GM18870 (cell line): ENCODE measurements around the gene PACS2.

ENCODE experiments used
- ATAC-seq: cut with Tn5 transposase; IDR thresholded peaks from one replicate; pipeline ENCODE4 v1.9.1; 2021; ENCODE audit warnings: moderate library complexity; ENCODE audit not compliant: unreplicated experiment

Gene PACS2

DNA sequence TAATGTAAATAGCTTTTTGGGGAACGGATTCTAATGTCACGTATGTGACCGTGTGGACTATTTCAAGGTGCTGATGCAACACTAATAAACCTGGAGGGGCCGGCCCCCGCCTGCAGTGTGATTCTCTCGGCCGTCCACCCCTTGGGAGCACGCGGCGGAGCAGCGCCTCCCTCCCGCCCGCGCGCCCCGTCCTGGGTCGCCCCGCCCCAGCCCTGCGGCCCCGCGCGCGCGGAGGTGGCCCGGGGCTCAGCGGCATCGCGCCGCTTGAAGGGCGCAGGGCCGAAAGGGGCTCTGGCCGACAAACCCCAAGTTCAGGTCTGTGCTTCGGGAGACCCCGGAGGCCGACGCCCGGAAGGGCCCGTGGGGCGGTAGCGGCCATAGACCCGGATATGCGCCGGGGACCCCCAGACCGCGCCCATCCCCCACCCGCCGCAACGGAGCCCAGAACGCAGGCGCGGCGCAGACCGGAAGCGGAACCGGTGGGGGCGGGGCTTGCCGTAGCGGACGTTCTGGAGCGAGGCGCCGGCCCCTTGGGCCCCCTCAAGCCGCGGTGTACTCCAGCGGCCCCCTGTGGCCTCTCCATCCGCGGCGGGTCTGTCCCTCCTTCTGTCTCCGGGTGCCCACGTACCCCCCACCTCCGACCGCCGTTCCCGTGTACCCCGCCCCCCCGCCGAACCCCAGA, 83.6 kb downstream of the PACS2 start, which contains the start of gene TEX22:
Gene TEX22, plus strand, starts transcription at position 495 of the 682 bp plus-strand sequence. CDS start 803 bp downstream, outside the sequence.
- no peak for ATAC-seq

DNA sequence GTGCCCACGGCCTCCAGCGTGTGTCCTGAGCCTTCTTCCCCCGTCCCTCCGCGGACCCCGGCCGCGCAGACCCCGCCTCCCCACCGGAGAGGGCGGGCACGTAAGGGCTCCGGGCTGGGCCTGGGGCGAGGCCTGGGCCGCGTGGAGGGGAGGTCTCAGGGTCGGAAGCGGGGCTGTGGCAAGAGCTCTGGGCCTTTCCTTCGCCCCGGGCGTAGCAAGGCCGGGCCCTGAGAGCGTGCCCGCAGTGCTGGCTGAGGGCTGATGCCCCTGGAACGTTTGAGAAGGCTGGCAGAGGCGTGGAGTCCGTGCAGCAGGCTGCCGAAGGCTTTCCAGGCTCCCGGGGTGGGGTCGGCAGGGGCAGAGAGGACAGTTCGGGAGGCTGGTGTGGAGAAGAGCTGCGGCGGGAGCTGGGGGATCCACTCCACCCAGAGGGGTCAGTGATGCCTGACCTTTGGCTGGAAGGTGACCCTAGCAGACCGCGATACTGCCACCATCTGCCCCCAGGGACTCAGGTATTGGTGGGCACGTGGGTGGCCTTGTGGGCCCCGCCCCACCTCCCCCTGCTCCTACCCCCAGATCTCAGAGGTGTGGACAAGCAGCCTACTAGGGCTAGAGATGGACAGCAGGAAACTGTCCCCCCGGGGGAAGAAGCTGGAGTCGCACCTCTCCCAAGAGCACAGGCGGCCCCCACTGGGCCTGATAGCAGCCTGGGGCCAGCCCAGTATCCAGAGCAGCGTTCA, 84.3 kb downstream of the PACS2 start:
- no peak for ATAC-seq

DNA sequence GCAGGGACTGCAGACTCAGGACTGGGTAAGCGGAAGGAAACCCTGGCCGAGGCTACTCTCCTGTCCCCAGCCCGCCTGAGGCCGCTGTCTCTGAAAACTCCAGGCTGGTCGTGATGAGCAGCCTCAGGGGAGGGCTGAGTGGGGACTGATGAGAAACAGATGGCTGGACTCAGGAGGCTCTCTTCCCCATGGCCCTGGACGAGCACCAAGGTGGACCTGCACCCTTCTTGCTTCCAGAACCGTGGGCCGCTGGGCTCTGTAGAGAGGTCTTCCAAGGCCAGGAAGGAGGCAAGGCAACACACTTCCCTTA, 84.9 kb downstream of the PACS2 start:
- ATAC-seq = no peak

DNA sequence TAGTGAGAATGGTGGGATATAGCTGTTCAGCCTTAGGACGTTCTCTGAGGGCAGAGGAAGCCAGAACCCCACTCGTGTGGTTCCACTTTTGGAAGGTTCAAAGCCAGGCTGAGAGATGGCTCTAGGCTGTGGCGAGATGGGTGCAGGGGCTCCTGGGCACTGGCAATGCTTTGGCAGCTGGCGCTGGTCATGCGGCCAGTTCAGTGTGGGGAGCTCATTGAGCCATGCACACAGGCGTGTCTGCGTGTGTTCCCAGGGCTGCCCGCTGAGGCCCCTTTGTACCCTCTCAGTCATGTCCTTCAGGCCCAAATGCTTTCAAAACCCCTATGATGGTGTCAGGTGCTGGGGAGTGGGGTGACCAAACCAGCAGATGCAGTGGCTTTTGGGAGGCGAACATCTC, 85.5 kb downstream of the PACS2 start:
- ATAC-seq = no peak

DNA sequence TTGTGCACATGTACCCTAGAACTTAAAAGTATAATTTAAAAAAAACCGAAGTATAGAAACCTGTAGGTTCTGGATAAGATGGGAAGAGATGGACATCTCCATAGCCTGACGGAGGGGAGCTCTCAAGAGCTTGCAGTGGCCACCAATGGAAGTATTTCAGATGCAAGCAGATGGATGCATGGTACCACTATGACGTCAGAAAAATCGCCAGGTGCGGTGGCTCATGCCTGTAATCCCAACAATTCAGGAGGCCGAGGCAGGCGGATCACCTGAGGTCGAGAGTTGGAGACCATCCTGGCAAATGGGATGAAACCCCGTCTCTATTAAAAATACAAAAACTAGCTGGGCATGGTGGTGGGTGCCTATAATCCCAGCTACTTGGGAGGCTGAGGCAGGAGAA, 87.2 kb downstream of the PACS2 start:
- no peak for ATAC-seq

DNA sequence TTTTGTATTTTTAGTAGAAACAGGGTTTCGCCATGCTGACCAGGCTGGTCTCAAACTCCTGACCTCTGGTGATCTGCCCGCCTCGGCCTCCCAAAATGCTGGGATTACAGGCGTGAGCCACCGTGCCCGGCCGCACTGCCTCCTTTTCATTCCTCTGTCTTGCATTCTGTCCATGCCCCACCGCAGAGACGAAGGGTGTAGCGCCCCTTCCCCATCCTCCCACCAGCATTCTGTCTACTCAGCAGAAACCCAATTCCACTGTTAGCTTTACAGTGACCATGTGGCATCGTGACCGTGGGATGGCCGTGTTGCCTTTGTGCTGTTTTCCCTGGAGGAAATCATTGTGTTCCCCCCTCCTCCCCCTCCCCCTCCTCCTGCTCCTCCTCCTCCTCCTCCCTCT, 94.0 kb downstream of the PACS2 start:
- ATAC-seq = no peak

DNA sequence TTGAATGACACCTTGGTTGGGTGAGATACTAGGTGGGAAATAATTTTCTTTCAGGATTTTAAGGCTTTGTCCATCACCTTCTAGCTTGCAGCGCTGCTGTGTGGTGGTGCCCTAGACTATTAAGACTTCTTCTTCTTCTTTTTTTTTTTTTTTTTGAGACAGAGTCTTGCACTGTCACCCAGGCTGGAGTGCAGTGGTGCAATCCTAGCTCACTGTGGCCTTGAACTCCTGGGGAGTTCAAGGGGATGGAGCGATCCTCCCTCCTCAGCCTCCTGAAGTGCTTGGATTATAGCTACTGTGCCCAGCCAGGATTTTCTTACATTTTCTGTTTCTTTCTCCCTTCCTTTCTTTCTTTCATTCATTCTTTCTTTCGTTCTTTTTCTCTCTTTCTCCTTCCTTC, 94.8 kb downstream of the PACS2 start:
- no peak for ATAC-seq

DNA sequence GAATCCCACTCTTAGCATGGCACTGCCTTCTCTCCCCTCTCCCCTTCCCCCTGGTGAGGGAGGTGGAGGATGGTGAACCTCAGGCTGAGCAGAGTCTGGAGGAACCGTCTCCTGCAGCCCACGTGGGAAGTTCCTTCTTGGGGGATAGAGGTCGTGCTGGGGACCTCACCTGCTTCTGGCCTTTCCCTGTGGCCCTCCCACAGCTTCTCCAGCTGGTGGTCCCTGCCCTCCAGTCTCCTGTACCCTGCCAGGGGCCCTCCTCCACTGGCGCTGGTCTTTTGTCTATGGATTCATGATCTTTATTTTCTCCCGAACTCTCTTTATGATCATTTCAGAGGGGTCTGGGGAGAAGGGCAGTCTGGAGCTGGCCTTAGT, 96.1 kb downstream of the PACS2 start:
- ATAC-seq = no peak

DNA sequence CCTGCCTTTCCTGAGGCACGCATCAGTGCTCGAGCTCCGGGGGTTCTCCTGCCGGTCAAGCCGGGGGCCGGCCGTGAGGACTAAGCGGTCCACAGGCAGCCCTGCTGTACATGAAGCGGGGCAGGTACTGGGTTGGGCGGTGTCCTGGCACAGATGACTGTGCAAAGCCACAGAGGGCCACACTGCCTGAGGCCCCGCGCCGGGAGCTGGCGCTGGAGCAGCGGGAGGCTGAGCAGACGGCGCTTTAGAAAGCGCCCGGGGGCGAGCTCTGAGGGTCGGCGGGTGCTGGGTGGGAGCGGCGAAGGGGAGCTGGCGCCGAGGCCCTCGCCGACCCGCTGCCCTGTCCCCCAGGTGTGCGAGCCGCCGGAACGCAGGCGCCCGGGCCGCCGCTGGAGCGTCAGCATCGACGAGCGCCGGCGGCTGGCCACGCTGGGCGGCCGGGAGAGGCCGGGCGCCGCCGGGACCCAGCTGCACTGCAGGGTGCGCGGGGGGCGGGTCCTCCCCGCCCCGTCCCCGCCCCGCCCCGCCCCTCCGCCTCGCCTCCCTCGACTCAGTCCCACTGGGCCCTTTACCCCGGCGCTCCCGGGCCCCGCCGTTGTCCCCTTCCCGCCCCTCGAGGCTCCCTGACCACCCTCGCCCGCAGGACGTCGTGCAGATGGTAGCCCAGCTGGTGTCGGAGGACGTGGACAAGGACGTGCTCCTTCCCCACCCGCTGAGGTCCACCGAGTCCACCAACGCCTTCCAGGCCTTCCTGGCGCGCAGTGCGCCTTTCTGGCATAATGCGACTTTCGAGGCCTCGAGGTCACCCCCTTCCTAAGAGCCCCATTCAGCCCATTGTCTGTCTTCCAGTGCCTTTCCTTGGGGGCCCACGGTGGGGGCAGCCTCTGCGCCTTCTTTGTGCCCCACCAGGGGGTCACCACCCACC, 96.7 kb downstream of the PACS2 start:
- ATAC-seq = no peak

DNA sequence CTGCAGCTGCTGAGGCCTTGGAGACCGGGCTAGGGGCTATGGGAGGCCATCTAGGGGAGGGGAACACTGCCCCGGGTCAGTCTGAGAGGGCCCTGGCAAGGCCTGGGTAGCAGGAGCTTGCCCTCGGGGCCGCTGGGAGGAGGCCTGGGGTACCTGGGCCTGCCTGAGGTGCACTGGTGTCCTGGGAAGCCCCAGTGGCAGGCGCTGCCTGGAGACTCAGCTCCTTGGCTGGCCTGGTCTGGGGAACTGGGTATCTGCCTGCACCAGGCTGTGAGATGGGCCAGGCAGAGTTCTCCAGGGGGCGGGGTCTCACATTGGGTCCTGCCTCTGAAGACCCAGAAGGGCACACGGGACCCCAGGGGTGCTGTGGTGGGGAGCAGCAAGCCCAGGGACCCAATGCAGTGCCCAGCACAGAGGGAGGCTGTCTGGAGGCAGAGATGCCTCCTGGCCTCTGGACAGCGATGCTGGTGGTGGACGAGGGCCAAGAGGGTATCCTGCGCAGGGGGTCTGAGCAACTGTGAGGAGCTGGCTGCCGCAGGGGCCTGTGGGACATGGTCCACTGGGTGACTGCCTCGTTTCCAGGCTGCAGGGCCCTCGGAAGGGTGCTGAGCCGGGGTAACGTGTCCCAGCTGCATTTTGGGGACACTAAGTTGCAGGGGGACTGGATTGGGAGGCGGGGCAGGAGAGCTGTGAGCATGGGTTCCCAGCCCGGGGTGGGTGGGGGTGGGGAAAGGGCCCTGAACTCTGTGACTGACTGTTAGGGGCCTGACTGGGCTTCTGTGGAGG, 97.6 kb downstream of the PACS2 start:
- no peak for ATAC-seq

DNA sequence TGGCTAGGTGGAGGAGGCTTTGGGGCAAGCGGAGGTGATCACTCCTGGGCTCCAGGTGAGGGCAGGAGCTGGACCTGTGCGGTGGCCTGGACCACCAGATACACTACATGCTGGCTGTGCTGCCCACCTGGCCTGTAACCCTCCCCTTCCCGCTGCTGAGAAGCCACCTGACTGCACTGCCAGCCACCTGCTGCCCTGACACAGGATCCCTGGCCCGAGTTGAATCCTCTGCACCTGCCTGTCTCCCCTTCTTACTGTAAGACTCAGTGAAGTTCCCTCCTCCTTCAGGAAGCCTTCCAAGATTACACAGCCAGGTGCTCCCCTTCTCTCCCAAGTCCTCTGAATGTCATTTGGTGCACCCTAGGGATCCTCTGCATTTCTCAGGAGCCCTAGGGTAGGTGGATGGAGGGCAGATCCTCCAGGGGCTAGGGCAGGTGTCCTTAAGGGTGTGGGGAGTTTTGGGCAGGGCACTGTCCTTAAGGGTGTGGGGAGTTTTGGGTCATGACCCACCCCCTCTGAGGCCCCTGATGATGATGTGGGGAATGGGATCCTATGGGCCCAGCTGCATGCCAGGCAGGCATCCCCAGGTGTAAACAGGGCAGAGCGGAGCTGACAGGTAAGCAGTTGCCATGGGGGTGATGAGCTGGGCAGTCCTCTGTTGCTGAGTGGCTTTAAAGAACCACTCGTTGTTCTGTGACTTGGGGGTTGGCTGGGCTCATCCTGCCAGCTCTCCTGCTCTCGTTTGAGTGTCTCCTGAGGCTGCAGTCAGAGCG, 98.4 kb downstream of the PACS2 start:
- no peak for ATAC-seq

DNA sequence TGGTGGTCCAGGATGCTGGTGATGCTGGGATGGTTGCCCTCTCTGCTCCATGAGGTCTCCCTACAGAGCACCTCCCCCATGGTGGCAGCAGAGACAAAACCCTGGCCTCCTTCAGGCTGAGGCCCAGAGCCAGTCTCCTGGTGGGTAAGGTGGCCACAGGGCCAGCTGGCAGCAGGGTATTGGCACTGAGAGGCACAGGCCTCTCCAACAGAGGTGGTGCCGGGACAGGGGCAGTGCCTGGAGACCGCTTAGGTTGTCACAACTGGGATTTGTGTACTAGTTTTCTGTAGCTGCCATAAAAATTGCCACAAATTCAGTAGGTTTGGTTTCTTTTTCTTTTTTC, 99.0 kb downstream of the PACS2 start:
- no peak for ATAC-seq

DNA sequence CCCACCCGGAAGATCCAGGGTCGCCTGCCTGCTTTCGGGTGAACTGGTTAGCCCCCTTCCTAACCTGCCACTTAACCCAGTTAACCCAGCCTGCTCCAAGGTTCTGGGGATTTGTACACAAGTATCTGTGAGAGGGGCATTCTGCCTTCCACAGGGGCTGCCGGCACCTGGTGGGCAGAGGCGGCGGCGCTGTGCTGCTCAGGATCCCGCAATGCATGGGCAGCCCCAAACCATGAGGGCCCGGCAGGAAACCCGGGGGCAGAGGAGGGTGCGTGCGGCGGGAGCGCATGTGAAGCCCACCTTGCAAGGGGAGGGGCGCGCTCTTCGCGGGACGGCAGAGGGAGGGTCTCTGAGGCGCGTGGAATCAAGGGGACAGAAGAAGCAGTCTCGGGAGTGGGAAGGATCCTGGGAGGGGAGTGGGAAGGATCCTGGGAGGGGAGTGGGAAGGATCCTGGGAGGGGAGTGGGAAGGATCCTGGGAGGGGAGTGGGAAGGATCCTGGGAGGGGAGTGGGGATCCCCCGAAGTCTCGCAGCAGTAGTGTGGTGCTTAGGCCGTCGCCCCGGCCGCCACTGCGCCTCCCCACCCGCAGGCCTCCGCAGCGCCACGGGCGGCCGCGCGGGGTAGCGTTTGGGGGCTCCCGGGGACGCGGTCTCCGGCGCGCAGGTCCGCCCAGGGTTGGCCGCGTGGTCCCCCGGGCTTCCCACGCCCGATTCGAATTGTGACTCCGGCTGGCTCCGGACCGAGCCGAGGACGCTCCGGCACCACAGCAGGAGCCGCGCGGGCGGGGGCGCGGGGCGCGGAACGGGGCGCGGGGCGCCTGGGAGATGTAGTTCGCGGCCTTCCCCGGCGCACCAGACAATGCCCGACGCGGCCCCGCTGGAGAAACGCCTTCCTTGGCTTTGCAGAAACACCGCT, 100.2 kb downstream of the PACS2 start:
- no peak for ATAC-seq

DNA sequence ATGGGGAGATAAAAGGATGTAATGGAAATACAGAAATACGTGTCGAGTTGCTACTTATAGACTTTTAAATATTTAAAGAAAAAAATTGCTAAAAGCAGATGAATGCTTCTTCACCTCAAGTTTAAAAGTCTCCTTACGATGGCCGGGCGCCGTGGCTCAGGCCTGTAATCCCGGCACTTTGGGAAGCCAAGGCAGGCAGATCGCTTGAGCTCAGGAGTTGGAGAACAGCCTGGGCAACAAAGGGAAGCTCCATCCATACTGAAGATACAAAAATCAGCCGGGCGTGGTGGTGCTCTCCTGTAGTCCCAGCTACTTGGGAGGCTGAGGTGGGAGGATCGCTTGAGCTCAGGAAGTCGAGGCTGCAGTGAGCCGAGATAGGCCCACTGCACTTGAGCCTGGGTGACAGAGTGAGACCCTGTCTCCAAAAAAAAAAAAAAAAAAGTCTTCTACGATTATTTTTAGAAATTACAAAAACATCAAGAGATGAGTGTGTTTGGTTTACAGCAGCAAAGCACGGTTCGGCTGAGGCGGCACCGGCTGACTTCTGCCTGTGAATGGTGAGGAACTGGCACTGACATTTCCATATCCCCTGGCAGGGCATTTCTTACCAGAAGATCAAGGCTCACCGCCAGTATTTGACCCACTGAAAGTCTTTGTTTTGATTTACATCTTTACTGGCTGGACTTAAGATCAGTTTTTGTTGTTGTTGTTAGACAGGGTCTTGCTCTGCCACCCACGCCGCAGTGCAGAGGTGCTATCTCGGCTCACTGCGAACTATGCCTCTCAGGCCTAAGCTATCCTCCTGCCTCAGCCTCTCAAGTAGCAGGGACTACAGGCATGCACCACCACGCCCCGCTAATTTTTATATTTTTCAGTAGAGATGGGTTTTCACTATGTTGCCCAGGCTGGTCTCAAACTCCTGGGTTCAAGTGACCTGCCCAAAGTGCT, 101.2 kb downstream of the PACS2 start:
- ATAC-seq = no peak

DNA sequence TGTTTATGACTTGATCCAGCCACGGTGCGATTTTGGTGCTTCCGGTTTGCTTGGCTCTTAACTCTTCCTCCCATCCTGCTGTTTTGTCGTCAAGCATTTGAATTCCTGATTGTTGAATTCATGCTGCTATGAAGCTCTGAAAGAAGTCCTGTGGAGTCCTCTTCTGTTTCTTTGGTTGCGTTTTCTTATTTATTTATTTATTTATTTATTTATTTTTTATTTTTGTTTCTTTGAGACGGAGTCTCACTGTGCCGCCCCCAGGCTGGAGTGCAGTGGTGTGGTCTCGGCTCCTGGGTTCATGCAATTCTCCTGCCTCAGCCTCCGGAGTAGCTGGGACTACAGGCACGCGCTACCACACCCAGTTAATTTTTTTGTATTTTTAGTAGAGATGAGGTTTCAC, 102.1 kb downstream of the PACS2 start:
- no peak for ATAC-seq

DNA sequence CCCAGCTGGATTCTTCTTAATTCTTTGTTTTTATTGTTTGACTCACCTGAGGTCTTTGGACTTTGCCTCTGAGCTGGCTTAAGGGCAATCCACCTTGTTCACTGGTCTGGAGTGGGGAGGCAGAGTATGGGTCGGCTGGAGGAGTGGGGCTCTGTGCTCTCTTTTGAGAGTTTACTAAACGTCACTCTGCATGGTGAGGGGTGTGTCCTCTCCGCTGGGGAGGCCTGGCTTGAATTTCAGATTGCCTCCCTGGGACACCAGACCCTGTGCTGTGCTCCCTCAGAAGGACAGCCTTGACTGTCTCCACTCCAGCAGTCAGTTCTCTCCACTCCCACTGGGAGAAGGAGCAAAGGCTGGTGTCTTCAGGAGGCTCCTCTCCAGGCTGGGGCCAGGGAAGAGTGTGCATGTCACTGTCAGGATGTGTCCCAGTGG, 103.2 kb downstream of the PACS2 start:
- no peak for ATAC-seq

DNA sequence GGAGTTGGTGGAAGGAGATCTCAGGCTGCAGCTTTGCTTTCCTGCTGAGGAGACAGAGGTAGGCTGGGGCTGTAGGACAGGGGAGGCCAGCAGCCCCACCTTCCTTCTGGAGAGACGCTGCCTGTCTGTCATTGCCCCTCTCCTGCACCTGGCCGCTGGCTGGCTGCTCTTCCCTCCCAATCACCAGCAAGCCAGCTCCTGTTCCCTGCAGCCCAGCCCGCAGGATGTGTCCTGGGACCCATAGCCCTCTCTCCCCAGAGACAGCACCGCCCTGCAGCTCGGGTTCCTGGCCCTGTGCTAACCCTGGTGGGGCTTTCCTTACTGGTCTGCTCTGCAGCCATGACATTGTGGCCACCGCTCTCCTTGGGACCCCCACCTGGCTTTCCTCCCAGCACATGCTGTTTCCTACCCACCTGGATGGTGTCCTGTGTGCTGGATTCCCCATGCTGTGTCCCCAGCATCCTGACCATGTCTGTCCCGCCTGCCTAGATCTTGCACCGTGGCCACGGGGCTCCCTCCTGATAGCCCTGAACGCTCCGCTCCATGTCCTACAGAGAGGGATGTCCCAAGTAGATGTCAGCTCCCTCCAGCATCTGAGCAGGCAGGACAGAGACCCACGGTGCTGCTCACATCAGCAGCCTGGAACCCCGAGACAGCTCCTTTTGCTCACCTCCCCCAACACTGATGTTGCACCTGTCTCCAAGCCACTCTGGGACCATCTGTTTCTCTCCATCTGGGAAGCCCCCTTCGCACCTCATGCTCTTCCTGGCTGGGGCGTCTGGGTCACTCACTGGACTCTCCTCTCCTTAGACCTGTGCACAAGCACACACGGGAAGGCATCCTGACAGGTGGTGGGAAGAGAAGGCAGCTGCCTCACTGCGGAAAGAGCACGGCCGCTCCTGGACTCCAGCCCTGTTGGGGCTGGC, 104.0 kb downstream of the PACS2 start:
- ATAC-seq = no peak
